Fibroblast of the aortic adventitia (primary cell): ENCODE measurements around the gene QRSL1. TPM values are rescaled to one million over a fixed set of nuclear protein-coding genes. Genes with fewer than 3 reads are reported as not detected.

ENCODE experiments used
- DNase-seq: peaks from one replicate; pipeline ENCODE4 v3.0.0-alpha.2; 2010; ENCODE audit warnings: low read depth
- H3K4me3 ChIP-seq: 2 replicates; pipeline ENCODE4 v1.5.1; 2011; ENCODE audit warnings: low read depth, mild to moderate bottlenecking, control low read depth, low read length, moderate library complexity
- total RNA-seq: library from RNA; depleted of rRNA; stranded (reverse); fragments of >200 nt; gene quantifications from 2 replicates; pipeline ENCODE4 v1.2.3, GENCODE V29; 2012; ENCODE audit warnings: low replicate concordance
- TF ChIP-seq, protein P1 (sequence below): IDR thresholded peaks from 2 replicates; pipeline ENCODE4 v1.5.1; 2011; ENCODE audit warnings: mild to moderate bottlenecking, low read length, control low read depth, inconsistent platforms; ENCODE audit not compliant: insufficient read depth

The QRSL1 gene
- total RNA-seq, 1 donor: 11.2 TPM

DNA sequence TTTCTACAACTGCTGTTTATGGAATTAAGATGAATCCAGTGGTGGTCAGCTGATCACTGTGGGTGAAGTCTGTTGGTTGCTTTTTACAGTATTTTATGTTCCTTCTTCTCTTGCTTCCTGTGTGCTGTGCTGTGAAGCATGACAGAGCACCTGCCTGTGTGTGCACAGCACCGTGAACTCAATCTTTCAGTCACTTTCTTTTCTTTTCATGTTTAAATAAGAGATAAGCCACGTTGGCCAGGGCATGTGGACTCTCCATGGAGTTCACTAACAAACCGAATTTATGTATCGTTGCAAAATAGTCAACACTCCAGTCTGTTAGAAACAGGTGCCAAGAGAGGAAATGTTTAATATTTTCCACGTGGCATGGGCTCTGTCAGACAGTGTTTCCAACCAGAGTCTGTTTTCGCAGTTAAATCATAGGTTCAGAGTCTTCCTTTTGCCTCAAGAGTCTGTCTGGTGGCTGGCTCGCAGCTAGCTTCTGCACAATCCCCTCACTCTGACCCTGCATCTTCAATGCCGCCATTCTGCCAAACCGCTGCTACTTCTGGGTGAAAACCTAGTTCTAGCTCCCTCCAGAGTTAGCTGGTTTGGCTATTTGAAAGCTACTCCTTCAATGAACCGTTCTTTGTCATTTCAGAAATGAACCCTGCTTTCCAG is 73.2 kb downstream of the QRSL1 start:
- no peak for DNase-seq
- TF ChIP-seq, protein P1, sequence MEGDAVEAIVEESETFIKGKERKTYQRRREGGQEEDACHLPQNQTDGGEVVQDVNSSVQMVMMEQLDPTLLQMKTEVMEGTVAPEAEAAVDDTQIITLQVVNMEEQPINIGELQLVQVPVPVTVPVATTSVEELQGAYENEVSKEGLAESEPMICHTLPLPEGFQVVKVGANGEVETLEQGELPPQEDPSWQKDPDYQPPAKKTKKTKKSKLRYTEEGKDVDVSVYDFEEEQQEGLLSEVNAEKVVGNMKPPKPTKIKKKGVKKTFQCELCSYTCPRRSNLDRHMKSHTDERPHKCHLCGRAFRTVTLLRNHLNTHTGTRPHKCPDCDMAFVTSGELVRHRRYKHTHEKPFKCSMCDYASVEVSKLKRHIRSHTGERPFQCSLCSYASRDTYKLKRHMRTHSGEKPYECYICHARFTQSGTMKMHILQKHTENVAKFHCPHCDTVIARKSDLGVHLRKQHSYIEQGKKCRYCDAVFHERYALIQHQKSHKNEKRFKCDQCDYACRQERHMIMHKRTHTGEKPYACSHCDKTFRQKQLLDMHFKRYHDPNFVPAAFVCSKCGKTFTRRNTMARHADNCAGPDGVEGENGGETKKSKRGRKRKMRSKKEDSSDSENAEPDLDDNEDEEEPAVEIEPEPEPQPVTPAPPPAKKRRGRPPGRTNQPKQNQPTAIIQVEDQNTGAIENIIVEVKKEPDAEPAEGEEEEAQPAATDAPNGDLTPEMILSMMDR: no peak
- no peak overlapping the region for H3K4me3 ChIP-seq

DNA sequence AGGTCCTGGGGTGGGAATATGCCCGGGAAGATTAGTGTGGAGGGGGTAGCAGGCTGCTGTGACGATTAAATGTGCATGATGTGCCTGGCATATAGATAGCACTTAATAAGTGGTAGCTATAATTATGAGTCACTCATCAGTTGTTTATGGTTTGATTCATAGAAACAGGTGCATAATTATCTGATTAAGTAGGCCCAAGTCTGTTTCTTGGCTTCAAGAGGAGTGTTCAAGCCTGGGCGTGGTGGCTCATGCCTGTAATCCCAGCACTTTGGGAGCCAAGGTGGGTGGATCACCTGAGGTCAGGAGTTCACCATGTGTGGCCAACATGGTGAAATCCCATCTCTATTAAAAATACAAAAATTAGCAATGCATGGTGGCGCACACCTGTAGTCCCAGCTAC is 74.9 kb downstream of the QRSL1 start:
- DNase-seq: no peak
- no peak overlapping the region for H3K4me3 ChIP-seq
- TF ChIP-seq, protein P1: no peak

DNA sequence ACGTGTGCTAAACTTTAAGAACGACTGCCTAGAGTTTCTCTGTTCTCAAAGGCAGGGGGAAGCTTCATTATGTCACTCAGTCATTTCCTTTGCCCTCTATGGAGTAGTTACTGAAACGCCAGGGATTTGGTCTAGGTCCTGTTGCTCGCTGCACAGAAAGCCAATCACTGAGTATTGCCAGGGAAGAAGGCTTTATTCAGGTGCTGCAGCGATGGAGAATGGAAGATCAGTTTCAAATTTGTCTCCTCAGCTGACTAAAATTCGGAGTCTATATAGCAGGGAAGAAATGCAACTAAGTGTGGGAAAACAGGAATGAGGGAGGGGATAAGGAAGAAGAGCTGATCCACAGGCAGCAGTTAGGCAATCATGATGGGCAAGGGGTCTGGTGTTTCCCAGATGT is 75.8 kb downstream of the QRSL1 start:
- H3K4me3 ChIP-seq: no peak overlapping the region
- no peak for DNase-seq
- TF ChIP-seq, protein P1: no peak

DNA sequence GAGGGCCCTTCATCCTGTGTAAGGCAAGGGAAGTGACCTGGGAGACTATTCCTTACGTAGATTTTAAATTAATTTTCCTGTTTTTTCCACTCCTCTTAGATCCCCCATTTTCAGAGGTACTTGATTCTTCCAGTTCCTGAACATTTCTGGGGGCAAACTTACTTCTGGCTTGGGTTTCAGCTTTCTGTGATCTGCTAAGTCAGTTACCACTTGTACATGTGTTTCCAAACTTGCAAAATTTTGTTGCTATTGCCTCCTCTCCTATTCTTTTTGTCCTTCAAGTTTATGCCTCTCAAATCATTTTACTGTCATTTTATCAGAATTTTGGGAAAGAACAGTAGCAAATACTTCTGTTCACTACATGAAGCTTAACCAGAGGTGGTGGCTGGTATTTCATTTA is 81.2 kb downstream of the QRSL1 start:
- no peak for DNase-seq
- TF ChIP-seq, protein P1: no peak
- no peak overlapping the region for H3K4me3 ChIP-seq

DNA sequence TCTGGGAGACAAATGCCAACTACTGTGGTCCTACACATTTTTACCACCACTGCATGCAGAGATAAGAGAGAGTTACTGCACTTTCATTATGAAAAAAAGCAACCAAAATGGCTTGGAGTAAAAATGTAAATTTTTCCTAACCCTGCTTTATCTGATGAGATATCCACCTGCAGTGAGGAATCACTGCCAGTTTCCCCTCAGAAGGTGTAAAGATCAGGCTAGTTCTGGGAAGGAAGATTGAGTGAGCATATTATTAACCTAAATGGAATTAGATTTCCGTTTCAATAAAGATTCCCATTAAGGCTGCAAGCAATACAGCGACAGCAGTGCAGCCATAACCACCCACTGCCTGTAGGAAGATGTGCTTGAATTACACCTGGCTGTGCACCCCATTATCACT is 84.9 kb downstream of the QRSL1 start:
- DNase-seq: no peak
- TF ChIP-seq, protein P1: no peak
- H3K4me3 ChIP-seq: no peak overlapping the region

DNA sequence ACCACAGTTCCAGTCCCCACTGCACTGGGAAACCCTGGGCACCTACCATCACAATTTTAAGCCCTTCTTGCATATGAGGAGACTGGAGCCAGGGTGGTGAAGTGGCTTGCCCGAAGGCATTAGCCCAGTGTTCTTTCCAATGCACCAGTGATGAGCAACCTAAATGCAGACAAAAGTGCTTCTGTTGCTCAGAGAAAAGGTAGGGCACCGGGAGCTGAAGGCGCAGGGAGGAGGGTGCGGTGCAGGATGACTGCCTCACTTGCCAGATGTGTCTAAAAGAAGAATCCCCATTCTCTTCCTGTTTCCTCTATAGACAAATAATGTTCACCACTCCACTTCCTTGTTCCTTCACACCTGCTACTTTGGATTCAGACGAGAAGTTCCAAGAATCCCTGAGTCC is 86.5 kb downstream of the QRSL1 start:
- TF ChIP-seq, protein P1: no peak
- no peak overlapping the region for H3K4me3 ChIP-seq
- no peak for DNase-seq

DNA sequence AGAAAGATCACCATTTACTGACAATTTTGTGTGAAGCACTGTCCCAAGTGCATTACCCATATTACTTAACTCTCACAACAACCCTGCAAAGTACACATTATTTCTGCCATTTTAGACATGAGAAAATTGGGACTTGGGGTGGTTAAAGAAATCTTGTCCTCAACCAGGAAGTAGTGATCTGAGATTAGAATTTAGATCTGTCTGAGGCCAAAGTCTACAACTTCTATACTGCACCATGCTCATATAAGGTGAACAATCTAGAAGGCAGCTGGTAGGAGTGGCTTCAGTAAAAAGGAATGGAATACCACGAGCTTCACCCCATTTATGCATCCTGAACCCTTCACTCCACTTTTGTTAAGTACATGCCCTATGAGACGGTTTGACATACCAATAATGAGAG is 87.6 kb downstream of the QRSL1 start:
- no peak for DNase-seq
- TF ChIP-seq, protein P1: no peak

More for the DNA sequence above, 87.6 kb downstream of the QRSL1 start:
- H3K4me3 ChIP-seq: no peak overlapping the region
